Measurements from ENCODE around the gene TF. TPM values are rescaled to one million over a fixed set of nuclear protein-coding genes. Genes with fewer than 3 reads are reported as not detected.

TF gene
- polyA plus RNA-seq, 1 donor (not counting 4 experiments of a cell fraction or from before 2014, with no cell fraction given) = 0.30 TPM

DNA sequence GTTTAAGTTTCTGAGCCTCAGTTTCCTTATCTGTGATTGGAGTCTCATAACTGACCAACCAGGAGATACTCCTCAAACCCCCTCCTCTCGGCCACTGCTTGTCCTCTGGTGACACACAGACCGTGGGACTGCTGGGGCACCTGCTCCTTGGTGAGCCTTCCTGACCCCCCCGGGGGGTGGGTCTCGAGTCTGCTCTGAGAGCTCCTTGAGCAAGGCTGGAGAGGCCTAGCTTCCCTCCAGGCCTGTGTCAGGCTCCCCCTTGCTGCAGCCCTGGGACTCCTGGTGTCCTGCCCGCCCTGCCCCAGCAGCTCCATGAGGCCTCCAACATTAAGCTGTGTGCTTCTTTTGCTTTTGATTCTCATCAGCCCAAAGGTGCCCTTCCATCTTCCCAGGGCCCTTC, 87.1 kb downstream of the TF start:
- H3K4me3 ChIP-seq (ENCODE audit: control insufficient read depth in 2 of 3, extremely low read depth in 1 of 3, insufficient read depth in 2 of 3, low read depth in 1 of 3, low read length in 3 of 3) = no peak overlapping the region
- dilution Hi-C loops (cut with MboI; ENCODE audit: extremely low pct_ligation_motif_present, low sequenced_read_pairs) = no loop called here
- no peaks in the 10 kb centered on the region for H3K36me3 ChIP-seq (ENCODE audit: control insufficient read depth in 2 of 2, extremely low read depth in 1 of 2, insufficient read depth in 2 of 2, low read length in 2 of 2)
- peaks cover 4% of the 10 kb centered on the region for H3K27me3 ChIP-seq (ENCODE audit: control insufficient read depth, extremely low read depth, insufficient read depth, low read length)
- H3K79me2 ChIP-seq (ENCODE audit: control insufficient read depth, insufficient read depth, low read length) = no peaks in the 10 kb centered on the region
- TF ChIP-seq, protein P1, sequence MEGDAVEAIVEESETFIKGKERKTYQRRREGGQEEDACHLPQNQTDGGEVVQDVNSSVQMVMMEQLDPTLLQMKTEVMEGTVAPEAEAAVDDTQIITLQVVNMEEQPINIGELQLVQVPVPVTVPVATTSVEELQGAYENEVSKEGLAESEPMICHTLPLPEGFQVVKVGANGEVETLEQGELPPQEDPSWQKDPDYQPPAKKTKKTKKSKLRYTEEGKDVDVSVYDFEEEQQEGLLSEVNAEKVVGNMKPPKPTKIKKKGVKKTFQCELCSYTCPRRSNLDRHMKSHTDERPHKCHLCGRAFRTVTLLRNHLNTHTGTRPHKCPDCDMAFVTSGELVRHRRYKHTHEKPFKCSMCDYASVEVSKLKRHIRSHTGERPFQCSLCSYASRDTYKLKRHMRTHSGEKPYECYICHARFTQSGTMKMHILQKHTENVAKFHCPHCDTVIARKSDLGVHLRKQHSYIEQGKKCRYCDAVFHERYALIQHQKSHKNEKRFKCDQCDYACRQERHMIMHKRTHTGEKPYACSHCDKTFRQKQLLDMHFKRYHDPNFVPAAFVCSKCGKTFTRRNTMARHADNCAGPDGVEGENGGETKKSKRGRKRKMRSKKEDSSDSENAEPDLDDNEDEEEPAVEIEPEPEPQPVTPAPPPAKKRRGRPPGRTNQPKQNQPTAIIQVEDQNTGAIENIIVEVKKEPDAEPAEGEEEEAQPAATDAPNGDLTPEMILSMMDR (optimal IDR thresholded peaks at IDR 0.05 in 1 of 3, IDR thresholded peaks at IDR 0.05 in 1 of 3, conservative IDR thresholded peaks at IDR 0.05 in 1 of 3; ENCODE audit: extremely low read depth in 1 of 3, insufficient read depth in 2 of 3, low read length in 3 of 3) = no peak
- TF ChIP-seq EZH2 (IDR thresholded peaks at IDR 0.05; ENCODE audit: low read length) = no peak
- no peak overlapping the region for H2AFZ ChIP-seq (ENCODE audit: control insufficient read depth, low read length)
- no peak overlapping the region for H3K4me2 ChIP-seq (ENCODE audit: control insufficient read depth, extremely low read depth, insufficient read depth, low read depth, low read length)
- H3K9me3 ChIP-seq (ENCODE audit: control insufficient read depth, low read depth, low read length) = no peaks in the 10 kb centered on the region
- no peak overlapping the region for H3K9ac ChIP-seq (ENCODE audit: control insufficient read depth, extremely low read depth, insufficient read depth, low read length)
- H3K27ac ChIP-seq (ENCODE audit: control insufficient read depth, insufficient read depth, low read length) = no peak overlapping the region
- no peaks in the 10 kb centered on the region for H3K9me1 ChIP-seq (ENCODE audit: control insufficient read depth, extremely low read depth, insufficient read depth, low read length)
- DNase-seq (ENCODE audit: low read depth, low spot score) (no peak), FAIRE-seq (no peak)
- H4K20me1 ChIP-seq (ENCODE audit: control insufficient read depth, extremely low read depth, insufficient read depth, low read length) = no peaks in the 10 kb centered on the region
- H3K4me1 ChIP-seq (ENCODE audit: control insufficient read depth, extremely low read depth, insufficient read depth, low read length) = no peaks in the 10 kb centered on the region

- Histone ChIP-seq H3K4me2 (ENCODE audit: control insufficient read depth, extremely low read depth, insufficient read depth, low read depth, low read length) (no peak overlapping the region), H3K27ac (ENCODE audit: control insufficient read depth, insufficient read depth, low read length) (no peak overlapping the region), H3K9me3 (ENCODE audit: control insufficient read depth, low read depth, low read length) (no peaks in the 10 kb centered on the region), H4K20me1 (ENCODE audit: control insufficient read depth, extremely low read depth, insufficient read depth, low read length) (no peaks in the 10 kb centered on the region), H3K9ac (ENCODE audit: control insufficient read depth, extremely low read depth, insufficient read depth, low read length) (no peak overlapping the region), H3K79me2 (ENCODE audit: control insufficient read depth, insufficient read depth, low read length) (no peaks in the 10 kb centered on the region), H3K27me3 (ENCODE audit: control insufficient read depth, extremely low read depth, insufficient read depth, low read length) (peaks cover 4% of the 10 kb centered on the region), H2AFZ (ENCODE audit: control insufficient read depth, low read length) (no peak overlapping the region), H3K4me3 (ENCODE audit: control insufficient read depth in 2 of 3, extremely low read depth in 1 of 3, insufficient read depth in 2 of 3, low read depth in 1 of 3, low read length in 3 of 3) (no peak overlapping the region), H3K4me1 (ENCODE audit: control insufficient read depth, extremely low read depth, insufficient read depth, low read length) (no peaks in the 10 kb centered on the region), H3K9me1 (ENCODE audit: control insufficient read depth, extremely low read depth, insufficient read depth, low read length) (no peaks in the 10 kb centered on the region), H3K36me3 (ENCODE audit: control insufficient read depth in 2 of 2, extremely low read depth in 1 of 2, insufficient read depth in 2 of 2, low read length in 2 of 2) (no peaks in the 10 kb centered on the region)
- dilution Hi-C loops (cut with MboI; ENCODE audit: extremely low pct_ligation_motif_present, low sequenced_read_pairs) = no loop called here
- FAIRE-seq (no peak), DNase-seq (ENCODE audit: low read depth, low spot score) (no peak)
- TF ChIP-seq, protein P1 (optimal IDR thresholded peaks at IDR 0.05 in 1 of 3, IDR thresholded peaks at IDR 0.05 in 1 of 3, conservative IDR thresholded peaks at IDR 0.05 in 1 of 3; ENCODE audit: extremely low read depth in 1 of 3, insufficient read depth in 2 of 3, low read length in 3 of 3) = no peak
- no peak for TF ChIP-seq EZH2 (IDR thresholded peaks at IDR 0.05; ENCODE audit: low read length)
These were observed 87.9 kb downstream of the TF start for GRCh38 chr3:133833880-133834620.
